HEK293 (cell line): ENCODE measurements around the gene RAET1E.

ENCODE experiments used
- BCL11A ChIP-seq: fragments of 450-650 bp; formaldehyde crosslinking; IDR thresholded peaks from 2 replicates; pipeline ENCODE4 v1.5.1; 2016; ENCODE audit warnings: low read depth, missing biosample characterization, missing genetic modification characterization
- GLI4 ChIP-seq: fragments of 450-650 bp; formaldehyde crosslinking; IDR thresholded peaks from 2 replicates; pipeline ENCODE4 v1.5.1; 2016; ENCODE audit warnings: missing biosample characterization, missing genetic modification characterization
- GLIS2 ChIP-seq: fragments of 450-650 bp; formaldehyde crosslinking; IDR thresholded peaks from 2 replicates; pipeline ENCODE4 v1.5.1; 2016; ENCODE audit warnings: missing biosample characterization, missing genetic modification characterization
- HOXC10 ChIP-seq: sonication (generic); formaldehyde crosslinking; IDR thresholded peaks from 2 replicates; pipeline ENCODE4 v1.8.1; 2023; ENCODE audit warnings: mild to moderate bottlenecking, missing genetic modification reagents
- KLF1 ChIP-seq: fragments of 450-650 bp; formaldehyde crosslinking; IDR thresholded peaks from 2 replicates; pipeline ENCODE4 v1.5.1; 2016; ENCODE audit warnings: missing biosample characterization, missing genetic modification characterization
- PRDM1 ChIP-seq: fragments of 450-650 bp; formaldehyde crosslinking; IDR thresholded peaks from 2 replicates; pipeline ENCODE4; 2016; ENCODE audit warnings: missing biosample characterization, missing genetic modification characterization
- SCRT1 ChIP-seq: fragments of 450-650 bp; formaldehyde crosslinking; IDR thresholded peaks from 2 replicates; pipeline ENCODE4 v1.5.1; 2016; ENCODE audit warnings: missing biosample characterization, missing genetic modification characterization, borderline replicate concordance
- TCF7L2 ChIP-seq: IDR thresholded peaks from 2 replicates; pipeline ENCODE4 v1.6.1; 2011; ENCODE audit warnings: low read depth, mild to moderate bottlenecking, inconsistent platforms, low read length, moderate library complexity, borderline replicate concordance
- YY2 ChIP-seq: fragments of 450-650 bp; formaldehyde crosslinking; IDR thresholded peaks from 2 replicates; pipeline ENCODE4 v1.5.1; 2016; ENCODE audit warnings: missing biosample characterization, missing genetic modification characterization
- ZBTB21 ChIP-seq: fragments of 450-650 bp; formaldehyde crosslinking; IDR thresholded peaks from 2 replicates; pipeline ENCODE4 v1.5.1; 2017; ENCODE audit warnings: missing biosample characterization, missing genetic modification characterization
- ZBTB48 ChIP-seq: fragments of 450-650 bp; formaldehyde crosslinking; IDR thresholded peaks from 2 replicates; pipeline ENCODE4 v1.5.1; 2016; ENCODE audit warnings: missing biosample characterization, missing genetic modification characterization
- ZIC2 ChIP-seq: fragments of 450-650 bp; formaldehyde crosslinking; IDR thresholded peaks from 2 replicates; pipeline ENCODE4 v1.5.1; 2016; ENCODE audit warnings: missing biosample characterization, missing genetic modification characterization
- ZNF121 ChIP-seq: fragments of 450-650 bp; formaldehyde crosslinking; IDR thresholded peaks from 2 replicates; pipeline ENCODE4 v1.5.1; 2016; ENCODE audit warnings: missing biosample characterization, missing genetic modification characterization
- ZNF138 ChIP-seq: fragments of 450-650 bp; formaldehyde crosslinking; IDR thresholded peaks from 2 replicates; pipeline ENCODE4 v1.5.1; 2016; ENCODE audit warnings: missing biosample characterization, missing genetic modification characterization, borderline replicate concordance
- ZNF19 ChIP-seq: fragments of 450-650 bp; formaldehyde crosslinking; IDR thresholded peaks from 2 replicates; pipeline ENCODE4; 2016; ENCODE audit warnings: missing biosample characterization, missing genetic modification characterization, low read depth
- ZNF324 ChIP-seq: fragments of 450-650 bp; formaldehyde crosslinking; IDR thresholded peaks from 2 replicates; pipeline ENCODE4 v1.5.1; 2016; ENCODE audit warnings: missing biosample characterization, missing genetic modification characterization
- ZNF391 ChIP-seq: fragments of 450-650 bp; formaldehyde crosslinking; IDR thresholded peaks from 2 replicates; pipeline ENCODE4 v1.5.1; 2016; ENCODE audit warnings: low read depth, missing biosample characterization, missing genetic modification characterization, borderline replicate concordance
- ZNF394 ChIP-seq: fragments of 450-650 bp; formaldehyde crosslinking; IDR thresholded peaks from 2 replicates; pipeline ENCODE4 v1.5.1; 2016; ENCODE audit warnings: missing biosample characterization, missing genetic modification characterization, mild to moderate bottlenecking, moderate library complexity, borderline replicate concordance
- ZNF473 ChIP-seq: fragments of 450-650 bp; formaldehyde crosslinking; IDR thresholded peaks from 2 replicates; pipeline ENCODE4 v1.5.1; 2017; ENCODE audit warnings: missing biosample characterization, missing genetic modification characterization
- ZNF48 ChIP-seq: fragments of 450-650 bp; formaldehyde crosslinking; IDR thresholded peaks from 2 replicates; pipeline ENCODE4 v1.5.1; 2016; ENCODE audit warnings: missing biosample characterization, missing genetic modification characterization
- ZNF510 ChIP-seq: fragments of 450-650 bp; formaldehyde crosslinking; IDR thresholded peaks from 2 replicates; pipeline ENCODE4 v1.5.1; 2018; ENCODE audit warnings: mild to moderate bottlenecking, missing genetic modification characterization, missing biosample characterization; ENCODE audit not compliant: insufficient replicate concordance
- ZNF514 ChIP-seq: fragments of 450-650 bp; formaldehyde crosslinking; IDR thresholded peaks from 2 replicates; pipeline ENCODE4 v1.5.1; 2016; ENCODE audit warnings: missing biosample characterization, missing genetic modification characterization
- ZNF529 ChIP-seq: fragments of 450-650 bp; formaldehyde crosslinking; IDR thresholded peaks from 2 replicates; pipeline ENCODE4 v1.5.1; 2017; ENCODE audit warnings: missing genetic modification characterization, missing biosample characterization; ENCODE audit not compliant: insufficient replicate concordance
- ZNF623 ChIP-seq: fragments of 450-650 bp; formaldehyde crosslinking; IDR thresholded peaks from 2 replicates; pipeline ENCODE4 v1.5.1; 2016; ENCODE audit warnings: missing biosample characterization, missing genetic modification characterization
- ZNF629 ChIP-seq: fragments of 450-650 bp; formaldehyde crosslinking; IDR thresholded peaks from 2 replicates; pipeline ENCODE4 v1.5.1; 2017; ENCODE audit warnings: missing biosample characterization, missing genetic modification characterization
- ZNF660 ChIP-seq: fragments of 450-650 bp; IDR thresholded peaks from 2 replicates; pipeline ENCODE4 v1.5.1; 2018; ENCODE audit warnings: missing biosample characterization, mild to moderate bottlenecking, missing genetic modification characterization
- ZNF677 ChIP-seq: fragments of 450-650 bp; IDR thresholded peaks from 2 replicates; pipeline ENCODE4 v1.5.0; 2018; ENCODE audit warnings: missing biosample characterization, mild to moderate bottlenecking, missing genetic modification characterization, moderate library complexity
- ZNF785 ChIP-seq: fragments of 450-650 bp; formaldehyde crosslinking; IDR thresholded peaks from 2 replicates; pipeline ENCODE4 v1.5.1; 2016; ENCODE audit warnings: missing biosample characterization, missing genetic modification characterization
- ZSCAN30 ChIP-seq: fragments of 450-650 bp; IDR thresholded peaks from 2 replicates; pipeline ENCODE4 v1.5.1; 2018; ENCODE audit warnings: missing biosample characterization, mild to moderate bottlenecking, missing genetic modification characterization, moderate library complexity
- TF ChIP-seq, protein P1 (sequence below): fragments of 450-650 bp; formaldehyde crosslinking; IDR thresholded peaks from 2 replicates; pipeline ENCODE4 v1.5.1; 2017; ENCODE audit warnings: missing biosample characterization, missing genetic modification characterization
- TF ChIP-seq, protein P2 (sequence below): fragments of 450-650 bp; formaldehyde crosslinking; IDR thresholded peaks from 2 replicates; pipeline ENCODE4 v1.5.1; 2016; ENCODE audit warnings: missing biosample characterization, missing genetic modification characterization
- TF ChIP-seq, protein P3 (sequence below): fragments of 450-650 bp; formaldehyde crosslinking; IDR thresholded peaks from 2 replicates; pipeline ENCODE4; 2016; ENCODE audit warnings: missing biosample characterization, missing genetic modification characterization
- TF ChIP-seq, protein P4 (sequence below): fragments of 450-650 bp; formaldehyde crosslinking; IDR thresholded peaks from 2 replicates; pipeline ENCODE4 v1.5.1; 2016; ENCODE audit warnings: missing biosample characterization, missing genetic modification characterization, low read depth
- TF ChIP-seq, protein P5 (sequence below): fragments of 450-650 bp; formaldehyde crosslinking; IDR thresholded peaks from 2 replicates; pipeline ENCODE4 v1.5.1; 2016; ENCODE audit warnings: missing biosample characterization, missing genetic modification characterization

RAET1E gene

DNA sequence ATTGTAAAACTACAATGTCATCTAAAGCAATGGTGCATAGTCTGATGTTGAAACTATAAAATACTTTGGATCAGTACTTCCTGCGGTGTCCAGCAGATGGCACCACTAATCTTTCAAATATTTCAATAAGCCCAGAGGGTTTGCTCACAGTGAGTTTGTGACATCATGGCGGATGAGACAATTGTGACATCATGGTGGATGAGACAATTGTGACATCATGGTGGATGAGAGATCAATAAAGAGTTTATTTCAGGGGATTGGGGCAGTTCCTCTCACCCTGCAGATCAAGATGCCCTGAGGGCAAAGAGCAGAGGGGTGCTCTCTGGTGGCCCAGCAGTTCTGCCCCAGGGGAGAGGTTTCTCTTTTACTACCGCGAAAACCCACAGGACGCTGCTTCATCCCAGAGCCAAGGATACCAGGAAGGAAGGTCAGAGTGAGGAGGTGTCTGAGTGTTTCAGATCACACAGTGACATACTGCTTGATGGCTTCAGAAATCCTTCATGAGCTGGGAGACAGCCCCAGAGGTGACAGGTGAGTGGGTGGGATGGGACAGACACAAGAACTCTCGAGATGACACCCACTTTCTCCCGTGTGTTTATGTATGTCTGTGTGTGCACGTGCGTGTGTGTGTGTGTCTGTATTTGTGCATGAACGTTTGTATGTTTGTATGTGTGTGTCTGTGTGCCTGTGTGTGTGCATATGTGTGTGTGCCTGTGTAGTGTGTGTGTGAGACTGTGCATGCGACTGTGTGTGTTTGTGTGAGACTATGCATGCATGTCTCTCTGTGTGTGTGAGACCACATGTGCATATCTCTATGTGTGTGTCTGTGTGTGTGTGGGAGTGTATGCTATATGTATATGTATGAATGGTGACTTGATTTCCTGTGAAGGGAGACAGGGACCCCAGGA lies 36.6 kb upstream of the RAET1E start (continued):
- TF ChIP-seq ZNF324 (tag by site-specific recombination) (peak; percentile 84), GLI4 (peak; percentile 56; the same call in 1 of the 2 replicates), ZNF514 (tag by site-specific recombination) (no peak), ZNF510 (tag by site-specific recombination) (no peak), ZBTB48 (0 out of 2 replicates have a peak, but pooled peaks have one; percentile 35), TCF7L2 (no peak), ZNF785 (tag by site-specific recombination) (peak; percentile 38; the same call in 1 of the 2 replicates), ZNF48 (tag by site-specific recombination) (no peak), ZNF138 (tag by site-specific recombination) (no peak), ZNF529 (tag by site-specific recombination) (no peak), ZNF677 (tag by site-specific recombination) (0 out of 2 replicates have a peak, but pooled peaks have one; percentile 5), SCRT1 (tag by site-specific recombination) (no peak), ZNF623 (tag by site-specific recombination) (no peak), ZNF629 (peak; percentile 100), KLF1 (tag by site-specific recombination) (0 out of 2 replicates have a peak, but pooled peaks have one; percentile 4), GLIS2 (tag by site-specific recombination) (peak; percentile 17; the same call in 1 of the 2 replicates), BCL11A (tag by site-specific recombination) (no peak), ZNF19 (tag by site-specific recombination) (no peak), ZSCAN30 (tag by site-specific recombination) (peak; percentile 85), ZNF391 (tag by site-specific recombination) (0 out of 2 replicates have a peak, but pooled peaks have one; percentile 44), HOXC10 (CRISPR knock-in tag) (no peak), ZNF394 (tag by site-specific recombination) (peak; percentile 71), ZNF473 (tag by site-specific recombination) (no peak), ZNF121 (tag by site-specific recombination) (no peak), ZIC2 (tag by site-specific recombination) (peak; percentile 19; the same call in 1 of the 2 replicates), ZNF660 (tag by site-specific recombination) (peak; percentile 94), YY2 (tag by site-specific recombination) (peak; percentile 58), ZBTB21 (tag by site-specific recombination) (peak; percentile 100), PRDM1 (no peak)
- TF ChIP-seq, protein P1, sequence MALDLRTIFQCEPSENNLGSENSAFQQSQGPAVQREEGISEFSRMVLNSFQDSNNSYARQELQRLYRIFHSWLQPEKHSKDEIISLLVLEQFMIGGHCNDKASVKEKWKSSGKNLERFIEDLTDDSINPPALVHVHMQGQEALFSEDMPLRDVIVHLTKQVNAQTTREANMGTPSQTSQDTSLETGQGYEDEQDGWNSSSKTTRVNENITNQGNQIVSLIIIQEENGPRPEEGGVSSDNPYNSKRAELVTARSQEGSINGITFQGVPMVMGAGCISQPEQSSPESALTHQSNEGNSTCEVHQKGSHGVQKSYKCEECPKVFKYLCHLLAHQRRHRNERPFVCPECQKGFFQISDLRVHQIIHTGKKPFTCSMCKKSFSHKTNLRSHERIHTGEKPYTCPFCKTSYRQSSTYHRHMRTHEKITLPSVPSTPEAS: peak; percentile 94
- TF ChIP-seq, protein P2, sequence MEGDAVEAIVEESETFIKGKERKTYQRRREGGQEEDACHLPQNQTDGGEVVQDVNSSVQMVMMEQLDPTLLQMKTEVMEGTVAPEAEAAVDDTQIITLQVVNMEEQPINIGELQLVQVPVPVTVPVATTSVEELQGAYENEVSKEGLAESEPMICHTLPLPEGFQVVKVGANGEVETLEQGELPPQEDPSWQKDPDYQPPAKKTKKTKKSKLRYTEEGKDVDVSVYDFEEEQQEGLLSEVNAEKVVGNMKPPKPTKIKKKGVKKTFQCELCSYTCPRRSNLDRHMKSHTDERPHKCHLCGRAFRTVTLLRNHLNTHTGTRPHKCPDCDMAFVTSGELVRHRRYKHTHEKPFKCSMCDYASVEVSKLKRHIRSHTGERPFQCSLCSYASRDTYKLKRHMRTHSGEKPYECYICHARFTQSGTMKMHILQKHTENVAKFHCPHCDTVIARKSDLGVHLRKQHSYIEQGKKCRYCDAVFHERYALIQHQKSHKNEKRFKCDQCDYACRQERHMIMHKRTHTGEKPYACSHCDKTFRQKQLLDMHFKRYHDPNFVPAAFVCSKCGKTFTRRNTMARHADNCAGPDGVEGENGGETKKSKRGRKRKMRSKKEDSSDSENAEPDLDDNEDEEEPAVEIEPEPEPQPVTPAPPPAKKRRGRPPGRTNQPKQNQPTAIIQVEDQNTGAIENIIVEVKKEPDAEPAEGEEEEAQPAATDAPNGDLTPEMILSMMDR (tag by site-specific recombination): peak; percentile 51; the same call in 1 of the 2 replicates
- TF ChIP-seq, protein P3, sequence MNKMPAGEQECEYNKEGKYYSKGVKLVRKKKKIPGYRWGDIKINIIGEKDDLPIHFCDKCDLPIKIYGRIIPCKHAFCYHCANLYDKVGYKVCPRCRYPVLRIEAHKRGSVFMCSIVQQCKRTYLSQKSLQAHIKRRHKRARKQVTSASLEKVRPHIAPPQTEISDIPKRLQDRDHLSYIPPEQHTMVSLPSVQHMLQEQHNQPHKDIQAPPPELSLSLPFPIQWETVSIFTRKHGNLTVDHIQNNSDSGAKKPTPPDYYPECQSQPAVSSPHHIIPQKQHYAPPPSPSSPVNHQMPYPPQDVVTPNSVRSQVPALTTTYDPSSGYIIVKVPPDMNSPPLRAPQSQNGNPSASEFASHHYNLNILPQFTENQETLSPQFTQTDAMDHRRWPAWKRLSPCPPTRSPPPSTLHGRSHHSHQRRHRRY (tag by site-specific recombination): 0 out of 2 replicates have a peak, but pooled peaks have one; percentile 24
- TF ChIP-seq, protein P4, sequence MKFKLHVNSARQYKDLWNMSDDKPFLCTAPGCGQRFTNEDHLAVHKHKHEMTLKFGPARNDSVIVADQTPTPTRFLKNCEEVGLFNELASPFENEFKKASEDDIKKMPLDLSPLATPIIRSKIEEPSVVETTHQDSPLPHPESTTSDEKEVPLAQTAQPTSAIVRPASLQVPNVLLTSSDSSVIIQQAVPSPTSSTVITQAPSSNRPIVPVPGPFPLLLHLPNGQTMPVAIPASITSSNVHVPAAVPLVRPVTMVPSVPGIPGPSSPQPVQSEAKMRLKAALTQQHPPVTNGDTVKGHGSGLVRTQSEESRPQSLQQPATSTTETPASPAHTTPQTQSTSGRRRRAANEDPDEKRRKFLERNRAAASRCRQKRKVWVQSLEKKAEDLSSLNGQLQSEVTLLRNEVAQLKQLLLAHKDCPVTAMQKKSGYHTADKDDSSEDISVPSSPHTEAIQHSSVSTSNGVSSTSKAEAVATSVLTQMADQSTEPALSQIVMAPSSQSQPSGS (tag by site-specific recombination): peak; percentile 99
- TF ChIP-seq, protein P5, sequence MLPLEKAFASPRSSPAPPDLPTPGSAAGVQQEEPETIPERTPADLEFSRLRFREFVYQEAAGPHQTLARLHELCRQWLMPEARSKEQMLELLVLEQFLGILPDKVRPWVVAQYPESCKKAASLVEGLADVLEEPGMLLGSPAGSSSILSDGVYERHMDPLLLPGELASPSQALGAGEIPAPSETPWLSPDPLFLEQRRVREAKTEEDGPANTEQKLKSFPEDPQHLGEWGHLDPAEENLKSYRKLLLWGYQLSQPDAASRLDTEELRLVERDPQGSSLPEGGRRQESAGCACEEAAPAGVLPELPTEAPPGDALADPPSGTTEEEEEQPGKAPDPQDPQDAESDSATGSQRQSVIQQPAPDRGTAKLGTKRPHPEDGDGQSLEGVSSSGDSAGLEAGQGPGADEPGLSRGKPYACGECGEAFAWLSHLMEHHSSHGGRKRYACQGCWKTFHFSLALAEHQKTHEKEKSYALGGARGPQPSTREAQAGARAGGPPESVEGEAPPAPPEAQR (tag by site-specific recombination): no peak
